GM18907 (cell line): ENCODE measurements around the gene JAML.
"Not testable (repeated sequence)": the region's sequence is repeated elsewhere in the genome, so short reads cannot be mapped to it uniquely, and the experiment has no call there.

Source experiments
- ATAC-seq: cut with Tn5 transposase; IDR thresholded peaks from one replicate; pipeline ENCODE4 v1.9.1; 2021; ENCODE audit warnings: mild to moderate bottlenecking, moderate library complexity; ENCODE audit not compliant: unreplicated experiment

Gene JAML

DNA sequence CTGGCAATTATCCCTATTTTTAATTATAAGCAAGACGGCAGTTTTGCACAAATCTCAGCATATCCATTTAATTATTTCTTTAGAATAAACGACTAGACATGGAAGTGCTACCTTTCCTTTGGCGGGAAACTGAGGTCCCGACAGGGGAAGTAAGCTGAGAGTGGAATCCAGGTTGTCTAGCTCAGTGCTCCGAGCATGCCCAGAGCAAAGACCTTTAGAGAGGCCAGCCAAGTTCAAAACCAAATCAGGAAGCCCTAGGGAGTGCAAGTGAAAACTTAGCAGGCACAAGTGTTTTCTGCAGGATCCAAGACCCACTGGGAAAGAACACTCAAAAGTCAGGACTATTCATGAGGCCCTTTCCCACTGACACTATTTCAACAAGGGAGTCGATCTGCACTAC lies 25.7 kb downstream of the JAML start:
- ATAC-seq: no peak

DNA sequence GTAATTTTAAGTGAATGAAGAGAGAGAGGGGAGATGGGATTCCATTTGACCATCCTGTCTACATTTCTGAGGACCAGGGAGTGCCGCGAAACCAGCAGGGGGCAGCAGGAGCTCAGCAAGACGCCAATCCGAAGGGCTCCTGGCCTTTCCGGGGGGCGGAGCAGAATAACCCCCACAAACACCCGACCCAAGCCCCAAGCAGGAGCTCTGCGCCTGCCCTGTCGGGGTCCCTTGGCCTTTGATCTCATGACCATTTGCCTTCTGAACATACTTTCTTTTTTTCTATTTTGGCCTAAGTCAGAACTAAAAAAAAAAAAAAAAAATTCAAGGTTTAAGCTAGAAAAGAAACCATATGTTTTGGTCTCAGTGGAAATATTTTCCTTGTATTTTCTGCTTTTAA lies 26.4 kb downstream of the JAML start:
- ATAC-seq: no peak

DNA sequence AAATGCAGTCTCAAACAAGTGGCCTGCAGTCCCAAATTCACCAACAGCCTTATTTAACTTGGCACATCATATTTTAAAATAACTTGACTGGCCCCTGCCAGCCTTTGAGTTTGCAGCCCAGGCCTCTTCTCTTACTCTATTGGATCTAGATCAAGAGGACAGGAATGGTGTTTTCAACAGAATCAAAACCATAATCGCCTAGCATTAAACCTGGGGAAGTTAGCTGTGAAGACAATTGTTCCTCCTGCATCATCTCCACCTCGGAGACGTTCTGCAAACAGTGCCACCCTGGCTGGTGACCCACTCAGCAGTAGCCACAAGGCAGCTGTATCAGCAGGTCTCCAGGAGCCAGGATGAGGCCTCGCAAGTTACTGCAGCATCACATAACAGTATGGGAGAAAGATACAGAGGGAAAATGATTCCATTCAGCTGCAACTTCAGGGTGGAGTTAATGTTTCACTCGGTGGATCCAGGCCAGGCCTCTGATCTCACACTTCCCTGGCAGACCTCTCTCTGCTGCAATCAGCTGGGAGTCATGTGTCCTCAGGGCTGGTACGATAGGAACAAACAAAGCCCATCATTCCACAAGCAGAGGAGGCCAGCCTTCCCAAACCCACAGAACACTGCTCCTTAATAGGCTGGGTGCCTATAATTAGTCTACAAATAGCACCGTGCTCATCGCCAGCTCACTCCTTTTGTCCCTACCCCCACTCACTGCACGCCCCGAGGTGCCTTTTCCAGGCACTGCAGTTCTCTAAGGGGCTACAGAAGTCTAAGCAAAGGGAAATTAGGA lies 29.8 kb downstream of the JAML start:
- ATAC-seq: no peak

DNA sequence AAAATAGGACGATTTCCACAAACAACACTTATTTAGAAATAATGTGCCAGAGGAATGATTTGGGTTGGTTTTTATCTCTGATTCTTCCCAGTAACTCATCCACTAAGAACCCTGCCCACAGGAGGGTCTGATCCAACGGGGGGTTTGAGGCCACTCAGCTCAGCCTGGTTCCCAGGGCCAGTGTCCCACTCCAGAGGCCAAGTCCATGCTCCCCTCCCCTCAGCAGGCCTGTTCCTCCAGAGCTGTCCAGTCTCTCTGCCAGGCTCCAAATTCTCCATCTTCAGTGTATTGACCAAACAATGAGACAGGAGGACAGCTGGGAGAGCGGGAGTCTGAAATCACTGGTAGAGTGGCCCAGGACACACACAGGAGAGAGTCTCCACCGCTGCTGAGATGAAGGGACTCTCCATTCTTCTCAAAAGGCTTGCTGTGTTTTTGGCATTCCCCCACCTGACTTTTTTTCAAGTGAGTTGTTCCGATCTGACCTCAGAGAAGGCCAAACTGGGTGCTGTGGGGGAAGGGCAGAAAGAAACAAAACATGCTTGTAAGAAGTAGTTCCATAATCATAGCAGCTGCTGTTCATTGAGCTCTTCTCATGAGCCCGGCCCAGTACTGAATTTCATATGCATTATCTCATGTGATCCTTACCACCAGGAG lies 30.8 kb downstream of the JAML start:
- no peak for ATAC-seq

DNA sequence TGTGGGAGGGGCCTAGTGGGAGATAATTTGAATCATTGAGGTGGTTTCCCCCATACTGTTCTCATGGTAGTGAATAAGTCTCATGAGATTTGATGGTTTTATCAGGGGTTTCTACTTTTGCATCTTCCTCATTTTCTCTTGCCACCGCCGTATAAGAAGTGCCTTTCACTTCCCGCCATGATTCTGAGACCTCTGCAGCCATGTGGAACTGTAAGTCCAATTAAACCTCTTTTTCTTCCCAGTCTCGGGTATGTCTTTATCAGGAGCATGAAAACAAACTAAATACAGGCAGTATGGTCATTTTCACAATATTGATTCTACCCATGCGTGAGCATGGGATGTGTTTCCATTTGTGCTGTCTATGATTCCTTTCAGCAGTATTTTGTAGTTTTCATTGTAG lies 32.0 kb downstream of the JAML start:
- not testable (repeated sequence) for ATAC-seq

DNA sequence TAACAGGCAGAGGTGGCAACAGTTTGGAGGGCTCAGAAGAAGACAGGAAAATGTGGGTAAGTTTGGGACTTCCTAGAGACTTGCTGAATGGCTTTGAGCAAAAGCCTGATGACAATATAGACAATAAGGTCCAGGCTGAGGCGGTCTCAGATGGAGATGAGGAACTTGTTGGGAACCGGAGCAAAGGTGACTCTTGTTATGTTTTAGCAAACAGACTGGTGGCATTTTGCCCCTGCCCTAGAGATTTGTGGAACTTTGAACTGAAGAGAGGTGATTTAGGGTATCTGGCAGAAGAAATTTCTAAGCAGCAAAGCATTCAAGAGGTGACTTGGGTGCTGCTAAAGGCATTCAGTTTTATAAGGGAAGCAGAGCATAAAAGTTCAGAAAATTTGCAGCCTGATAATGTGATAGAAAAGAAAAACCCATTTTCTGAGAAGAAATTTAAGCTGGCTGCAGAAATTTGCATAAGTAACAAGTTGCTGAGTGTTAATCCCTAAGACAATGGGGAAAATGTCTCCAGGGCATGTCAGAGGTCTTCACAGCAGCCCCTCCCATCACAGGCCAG lies 33.8 kb downstream of the JAML start:
- not testable (repeated sequence) for ATAC-seq

DNA sequence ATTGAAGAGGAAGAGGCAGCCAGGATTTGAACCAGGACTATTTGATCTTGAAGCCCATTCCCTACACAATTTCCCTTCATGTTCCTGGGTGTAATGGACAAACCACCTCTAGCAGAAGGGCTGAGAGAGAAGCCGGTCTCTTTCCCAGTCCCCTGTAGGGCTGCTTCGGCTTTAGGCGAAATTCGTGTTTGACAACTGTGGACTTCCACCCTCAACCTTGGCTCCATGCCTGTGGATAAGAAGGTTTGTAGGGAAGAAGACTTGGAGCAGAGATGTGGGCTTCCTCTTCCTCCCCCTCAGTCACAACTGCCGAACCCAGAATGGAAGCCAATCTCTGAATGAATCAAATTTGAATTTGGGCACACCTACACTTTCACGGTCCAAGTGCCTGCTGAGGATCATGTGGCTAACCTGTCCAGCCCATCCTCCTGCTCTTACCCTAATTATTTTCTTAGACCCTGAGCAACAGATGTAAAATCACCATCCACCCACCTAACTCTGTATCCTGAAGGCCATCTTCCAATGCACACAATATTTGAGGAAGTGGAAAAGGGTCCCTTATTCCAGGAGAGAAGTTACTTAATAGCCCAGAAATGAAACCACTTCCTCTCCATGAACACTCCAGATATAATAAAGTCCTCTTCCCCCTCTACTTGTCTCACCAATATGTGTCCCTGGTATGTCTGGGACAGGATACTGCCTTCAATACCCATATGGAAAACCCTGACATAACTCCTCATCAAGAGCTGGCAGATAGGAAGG lies 38.3 kb downstream of the JAML start:
- ATAC-seq: no peak

DNA sequence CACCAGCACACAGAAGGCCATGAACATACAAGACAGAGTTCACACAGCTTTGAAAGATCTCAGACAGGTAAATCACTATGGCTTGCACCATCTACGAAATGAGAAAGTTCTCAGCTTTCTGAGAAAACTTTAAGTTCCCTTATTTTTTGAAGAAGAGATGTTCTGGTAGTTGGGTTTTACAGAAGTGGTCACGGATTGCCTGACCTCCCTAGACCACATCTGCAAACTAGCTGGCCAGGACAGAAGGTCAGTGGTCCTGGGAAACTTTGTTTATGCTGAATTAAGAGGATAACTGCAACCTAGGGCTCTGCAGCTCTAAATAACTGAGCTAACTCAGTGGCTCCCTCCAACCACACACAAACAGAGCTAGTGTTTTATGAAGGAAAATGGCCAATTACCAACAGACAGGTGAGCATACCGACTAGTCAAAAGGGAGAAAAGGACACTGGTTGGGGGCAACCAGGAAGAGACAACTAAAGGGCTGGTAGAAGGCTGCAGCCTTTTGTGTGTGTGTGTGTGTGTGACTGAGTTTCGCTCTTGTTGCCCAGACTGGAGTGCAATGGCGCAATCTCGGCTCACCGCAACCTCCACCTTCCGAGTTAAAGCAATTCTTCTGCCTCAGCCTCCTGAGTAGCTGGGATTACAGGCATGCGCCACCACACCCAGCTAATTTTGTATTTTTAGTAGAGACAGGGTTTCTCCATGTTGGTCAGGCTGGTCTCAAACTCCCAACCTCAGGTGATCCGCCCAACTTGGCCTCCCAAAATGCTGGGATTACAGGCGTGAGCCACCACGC lies 39.8 kb downstream of the JAML start:
- ATAC-seq: no peak

DNA sequence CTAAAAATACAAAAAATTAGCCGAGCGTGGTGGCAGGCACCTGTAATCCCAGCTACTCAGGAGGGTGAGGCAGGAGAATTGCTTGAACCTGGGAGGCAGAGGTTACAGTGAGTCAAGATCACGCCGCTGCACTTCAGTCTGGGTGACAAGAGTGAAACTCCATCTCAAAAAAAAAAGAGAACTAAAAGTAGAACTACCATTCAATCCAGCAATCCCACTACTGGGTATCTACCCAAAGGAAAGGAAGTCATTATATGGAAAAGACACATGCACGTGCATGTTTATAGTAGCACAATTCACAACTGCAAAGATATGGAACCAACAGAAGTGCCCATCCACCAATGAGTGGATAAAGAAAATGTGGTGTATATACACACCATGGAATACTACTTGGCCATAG lies 41.1 kb downstream of the JAML start:
- ATAC-seq: not testable (repeated sequence)

DNA sequence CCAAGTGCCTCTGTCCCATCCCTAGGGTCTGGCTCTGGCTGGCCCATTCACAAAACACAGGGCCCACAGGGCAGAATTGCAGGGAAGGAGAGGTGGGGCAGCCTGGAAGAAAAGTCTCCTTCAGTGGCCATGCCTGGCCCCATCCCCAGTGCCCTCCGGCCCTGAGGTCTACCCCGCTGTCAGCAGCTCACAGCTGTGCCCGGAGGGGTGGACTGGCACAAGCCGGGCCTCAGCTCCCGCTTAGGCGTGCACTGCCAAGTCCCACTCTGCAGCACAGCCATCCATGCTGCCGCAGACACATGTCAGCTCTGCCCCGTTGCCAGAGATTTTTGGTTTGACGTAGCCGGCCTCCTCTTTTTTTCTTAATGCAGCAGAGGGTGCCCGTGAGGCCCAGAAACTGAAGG lies 44.5 kb downstream of the JAML start:
- no peak for ATAC-seq

DNA sequence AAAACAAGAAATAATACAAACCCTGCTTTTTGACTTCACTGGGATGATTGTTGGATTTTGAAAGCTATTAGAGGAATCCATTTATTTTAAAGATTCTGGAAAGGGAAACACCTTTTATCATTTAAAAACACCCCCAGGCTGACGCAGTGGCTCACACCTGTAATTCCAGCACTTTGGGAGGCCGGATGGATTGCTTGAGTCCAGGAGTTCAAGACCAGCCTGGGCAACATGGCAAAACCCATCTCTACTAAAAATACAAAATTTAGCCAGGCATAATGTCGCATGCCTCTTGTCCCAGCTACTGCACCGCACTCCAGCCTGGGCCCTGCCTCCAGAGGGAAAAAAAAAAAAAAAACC lies 48.1 kb downstream of the JAML start:
- no peak for ATAC-seq

DNA sequence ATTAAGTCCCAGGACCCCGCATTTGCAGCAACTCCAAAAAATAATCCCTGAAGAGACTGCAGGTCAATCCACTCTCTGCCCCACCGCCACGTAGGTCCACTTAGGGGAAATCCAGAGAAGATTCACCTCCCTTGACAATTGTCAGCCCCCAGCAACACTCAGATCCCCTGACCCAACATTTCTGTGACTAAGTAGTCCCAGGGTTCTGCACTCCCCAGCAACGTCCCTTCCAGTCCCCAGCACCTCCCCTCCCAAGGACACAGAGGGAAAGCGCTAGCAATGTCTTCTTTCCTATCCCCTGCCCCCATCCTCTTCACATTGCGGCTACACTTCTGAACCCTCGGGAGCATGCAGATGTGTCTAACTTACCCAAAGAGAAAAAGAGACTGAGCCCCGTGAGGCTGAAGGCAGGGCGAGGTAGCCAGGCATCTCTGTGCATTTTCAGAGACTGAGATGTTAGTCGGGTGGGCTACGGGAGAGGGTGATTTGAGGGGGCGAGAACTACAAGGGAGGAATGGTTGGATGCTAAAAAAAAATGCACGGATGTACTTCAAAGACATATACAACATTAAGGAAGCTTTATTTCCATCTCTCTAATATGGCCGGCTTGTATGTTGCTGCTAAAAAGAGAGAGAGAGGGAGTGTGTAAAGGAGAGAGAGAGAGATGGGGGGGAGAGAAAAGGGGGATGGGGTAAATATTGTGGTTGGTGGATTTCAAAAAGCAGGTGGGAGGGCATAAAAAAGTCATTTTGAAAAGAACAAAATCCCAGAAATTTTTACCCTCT lies 48.6 kb downstream of the JAML start, which contains the start of gene SCN2B:
Gene SCN2B (minus strand): TSS at position 647 of the 785 bp plus-strand sequence. CDS start 208 bp downstream, at position 439.
- no peak for ATAC-seq

DNA sequence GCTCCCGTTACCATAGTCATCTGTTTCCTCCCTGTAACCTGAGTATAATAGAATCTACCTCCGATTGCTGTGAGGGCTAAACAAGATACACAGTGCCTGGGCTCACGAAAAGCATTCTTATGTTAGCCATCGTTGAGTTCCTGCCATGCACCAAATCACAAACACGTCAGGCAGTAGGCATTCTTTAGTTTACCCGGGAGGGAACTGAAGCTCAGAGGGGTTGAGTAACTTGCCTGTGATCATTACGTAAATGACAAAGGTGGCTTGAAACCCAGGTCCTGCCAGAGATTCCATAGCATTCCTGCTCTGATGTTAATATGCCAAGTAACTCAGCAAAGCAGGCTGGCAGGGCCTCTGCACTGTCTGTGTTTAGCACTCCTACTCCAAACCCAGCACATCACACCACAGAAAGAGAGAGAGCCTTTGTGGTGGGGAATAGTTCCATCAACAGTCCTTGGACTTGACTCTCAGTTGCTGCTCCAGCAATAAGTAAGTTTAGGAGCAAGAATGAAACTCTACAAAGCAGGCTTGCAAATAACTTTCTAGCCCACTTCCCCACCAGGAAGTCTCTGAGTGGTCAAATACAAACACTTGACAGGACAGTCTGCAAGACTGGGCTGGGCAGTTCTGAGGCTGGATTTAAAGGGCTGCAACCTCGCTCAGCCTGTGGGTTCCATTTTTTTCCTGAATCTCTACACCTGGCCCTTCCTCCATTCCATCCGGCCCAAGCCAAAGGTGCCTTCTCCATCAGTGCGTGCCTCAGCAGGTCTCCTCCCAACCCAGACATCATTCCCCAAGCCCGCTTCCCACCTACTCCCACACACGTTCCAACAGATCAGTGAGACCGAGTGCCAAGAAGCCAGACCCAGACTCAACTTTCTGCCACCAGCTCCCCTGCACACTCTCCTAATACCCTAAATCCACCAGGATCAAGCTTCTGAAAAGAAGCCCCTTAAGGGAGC lies 49.5 kb downstream of the JAML start:
- ATAC-seq: no peak

DNA sequence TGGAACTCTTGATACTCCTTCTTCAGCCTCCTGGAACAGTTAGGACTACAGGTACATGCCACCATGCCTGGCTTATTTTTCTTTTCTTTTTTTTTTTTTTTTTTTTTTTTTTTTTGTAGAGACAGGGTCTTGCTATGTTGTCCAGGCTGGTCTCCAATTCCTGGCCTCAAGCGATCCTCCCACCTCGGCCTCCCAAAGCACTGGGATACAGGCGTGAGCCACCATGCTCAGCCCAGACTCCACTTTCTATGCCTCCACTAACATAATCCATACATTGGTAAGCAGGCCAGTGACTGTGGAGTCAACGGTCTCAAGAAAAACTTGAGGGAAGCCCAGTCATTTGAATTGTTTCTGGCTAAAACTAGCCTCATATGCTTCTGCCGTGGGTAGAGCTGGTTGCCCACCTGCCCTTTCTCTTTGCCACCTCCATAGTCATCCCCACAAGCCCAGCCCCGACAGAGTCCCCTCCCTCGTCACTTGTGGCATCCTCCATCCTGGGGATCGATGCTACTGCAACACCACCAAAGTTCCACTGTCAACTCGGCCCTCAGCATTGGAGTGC lies 50.7 kb downstream of the JAML start:
- ATAC-seq: no peak

DNA sequence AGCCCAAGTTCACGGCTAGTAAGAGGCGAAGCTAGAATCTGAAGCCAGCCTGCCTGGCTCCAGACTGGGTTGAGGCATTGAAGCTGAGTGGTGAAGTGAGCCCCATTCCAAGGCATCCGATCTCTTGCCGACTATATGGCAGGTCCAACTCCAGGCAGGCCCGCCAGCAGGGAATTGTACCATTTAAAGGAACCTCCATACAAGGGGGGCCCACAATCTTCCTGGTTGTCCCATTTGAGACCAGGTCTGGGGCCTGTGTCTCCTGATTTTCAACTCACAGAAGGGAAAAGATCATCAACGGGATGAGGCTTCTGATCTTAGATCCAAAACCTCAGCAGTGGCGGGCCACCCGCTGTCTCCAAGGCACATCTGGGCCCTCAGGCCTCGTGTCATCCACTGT lies 52.5 kb downstream of the JAML start:
- no peak for ATAC-seq

DNA sequence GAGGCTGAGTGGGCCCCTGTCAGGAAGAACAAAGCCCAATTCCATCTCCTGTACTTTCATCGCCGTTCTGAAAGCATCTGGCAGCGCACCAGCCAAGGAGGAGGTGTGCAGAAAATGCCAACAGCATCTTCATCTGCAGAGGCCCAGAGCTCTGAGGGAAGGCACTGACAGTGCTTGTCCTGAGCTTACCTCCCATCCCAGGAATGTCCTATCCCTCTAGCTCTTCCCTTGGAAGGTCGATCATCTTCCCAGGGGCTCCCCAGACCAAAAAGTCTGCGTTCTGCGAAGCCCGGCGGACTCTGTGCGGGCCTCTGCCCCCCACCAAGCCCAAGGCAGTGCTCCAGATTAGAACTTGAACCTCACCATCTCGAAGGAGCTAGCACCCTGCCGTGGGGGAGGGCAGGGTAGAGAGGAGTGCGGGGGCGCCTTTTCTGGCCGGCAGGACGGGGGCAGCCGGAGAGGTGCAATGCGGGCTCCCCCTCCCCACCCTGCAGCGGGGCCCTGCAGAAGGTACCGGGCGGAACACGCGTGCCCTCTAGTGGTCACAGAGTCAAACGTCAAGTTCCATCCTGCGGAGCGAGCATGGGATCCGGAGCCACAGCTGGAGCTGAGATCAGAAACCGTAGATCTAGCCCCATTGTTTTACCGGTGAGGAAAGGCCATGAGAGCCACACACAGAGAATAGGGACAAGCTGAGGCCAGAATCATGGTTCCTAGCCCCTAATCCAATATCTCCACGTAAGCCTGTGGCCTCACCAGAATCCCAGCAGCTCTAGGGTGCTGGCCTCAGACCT lies 53.3 kb downstream of the JAML start:
- ATAC-seq: peak; percentile 46

DNA sequence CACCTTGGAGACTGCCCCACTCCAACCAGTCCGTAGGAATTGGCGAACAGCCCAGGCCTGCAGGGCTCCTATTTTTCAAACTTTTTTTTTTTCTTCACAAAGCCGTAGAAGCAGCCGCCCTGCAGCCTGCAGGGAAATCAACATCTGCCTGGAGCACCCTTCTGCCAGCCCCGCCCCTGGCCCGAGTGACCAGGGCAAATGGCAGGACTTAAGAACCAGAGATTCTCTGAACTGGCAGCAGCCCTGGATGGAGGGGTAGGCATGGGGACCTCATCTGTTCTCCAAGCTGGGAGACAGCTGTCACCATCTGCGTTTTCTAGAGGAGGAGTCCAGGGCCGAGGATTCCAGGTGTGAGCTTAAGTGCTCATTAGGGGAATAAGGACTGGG lies 53.9 kb downstream of the JAML start:
- ATAC-seq: no peak

DNA sequence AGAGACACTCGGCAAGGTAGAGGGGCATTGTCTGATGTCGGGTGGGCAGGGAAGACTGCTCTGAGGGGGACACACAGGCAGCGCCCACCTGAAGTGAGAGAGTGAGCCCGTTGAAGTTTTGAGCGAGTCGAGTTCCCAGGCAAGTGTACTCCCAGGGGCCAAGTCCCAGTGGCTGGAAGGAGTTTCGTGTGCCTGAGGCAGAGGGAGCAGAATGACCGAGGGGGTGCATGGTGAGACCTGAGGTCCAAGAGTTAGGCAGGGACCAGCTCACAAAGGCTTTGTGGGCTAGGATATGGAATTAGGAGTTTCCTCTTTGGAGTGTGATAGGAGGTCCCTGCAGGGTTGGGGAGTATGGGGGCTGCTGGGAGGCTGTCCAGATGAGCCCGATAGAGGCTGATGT lies 54.6 kb downstream of the JAML start:
- no peak for ATAC-seq
